SK-N-MC (cell line): ENCODE data around the gene CMSS1.

Experiments used
- EZH2 ChIP-seq: fragments of 200-600 bp; sonication (generic); IDR thresholded peaks from one replicate; pipeline ENCODE4 v1.6.1; 2017; ENCODE audit warnings: antibody characterized with exemption
- POLR2AphosphoS5 ChIP-seq: IDR thresholded peaks from 2 replicates; pipeline ENCODE4 v1.6.1; 2012; ENCODE audit warnings: mild to moderate bottlenecking, low read depth, low read length, borderline replicate concordance

GRCh38 chr3:99960123-99960878, 142.6 kb downstream of the CMSS1 start:
- TF ChIP-seq POLR2AphosphoS5 (no peak), EZH2 (no peak)
